HepG2 (cell line): ENCODE data around the gene DGKB.

Source experiments
- CTCF ChIP-seq: sonication (generic); formaldehyde crosslinking; IDR thresholded peaks from 2 replicates; pipeline ENCODE4 v1.5.0; 2020; ENCODE audit warnings: mild to moderate bottlenecking, missing genetic modification reagents, moderate library complexity
- EHMT2 ChIP-seq: fragments of 200-600 bp; sonication (generic); IDR thresholded peaks from 2 replicates; pipeline ENCODE4 v1.7.0; 2017; ENCODE audit warnings: antibody characterized with exemption, low read depth, low read length, borderline replicate concordance
- EZH2 ChIP-seq: conservative IDR thresholded peaks from 2 replicates; pipeline ENCODE4 v1.6.1; 2012; ENCODE audit warnings: mild to moderate bottlenecking, low read depth, low read length, moderate library complexity
- ISX ChIP-seq: sonication (generic); formaldehyde crosslinking; conservative IDR thresholded peaks from 2 replicates; pipeline ENCODE4 v1.5.0; 2020; ENCODE audit warnings: missing genetic modification reagents
- POLR2AphosphoS5 ChIP-seq: IDR thresholded peaks from 2 replicates; pipeline ENCODE4 v1.6.1; 2012; ENCODE audit warnings: low read depth, low read length
- RAD21 ChIP-seq: fragments of 450-650 bp; formaldehyde crosslinking; IDR thresholded peaks from 2 replicates; pipeline ENCODE4 v1.5.0; 2020; ENCODE audit warnings: mild to moderate bottlenecking
- RXRA ChIP-seq: sonication (generic); formaldehyde crosslinking; IDR thresholded peaks from 2 replicates; pipeline ENCODE4 v1.5.1; 2020; ENCODE audit warnings: missing genetic modification reagents
- TF ChIP-seq, protein P1 (sequence below): sonication (generic); formaldehyde crosslinking; IDR thresholded peaks from 2 replicates; pipeline ENCODE4 v1.8.0; 2023; ENCODE audit warnings: mild to moderate bottlenecking, missing genetic modification reagents

GRCh38 chr7:14836006-14836405 lies 66.5 kb downstream of the DGKB start:
- TF ChIP-seq, protein P1, sequence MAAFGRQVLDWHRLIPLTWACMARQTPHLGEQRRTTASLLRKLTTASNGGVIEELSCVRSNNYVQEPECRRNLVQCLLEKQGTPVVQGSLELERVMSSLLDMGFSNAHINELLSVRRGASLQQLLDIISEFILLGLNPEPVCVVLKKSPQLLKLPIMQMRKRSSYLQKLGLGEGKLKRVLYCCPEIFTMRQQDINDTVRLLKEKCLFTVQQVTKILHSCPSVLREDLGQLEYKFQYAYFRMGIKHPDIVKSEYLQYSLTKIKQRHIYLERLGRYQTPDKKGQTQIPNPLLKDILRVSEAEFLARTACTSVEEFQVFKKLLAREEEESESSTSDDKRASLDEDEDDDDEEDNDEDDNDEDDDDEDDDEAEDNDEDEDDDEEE (CRISPR knock-in tag), result no peak
- no peak for TF ChIP-seq CTCF (CRISPR knock-in tag)
- no peak for TF ChIP-seq RXRA (CRISPR knock-in tag)
- no peak for TF ChIP-seq ISX (CRISPR knock-in tag)
- no peak for TF ChIP-seq POLR2AphosphoS5
- TF ChIP-seq RAD21 (CRISPR knock-in tag), result no peak
- TF ChIP-seq EHMT2, result no peak
- TF ChIP-seq EZH2, result no peak
